Neutrophil (primary cell): Measurements from ENCODE around the gene FETUB.
"Not testable (repeated sequence)": the region's sequence is repeated elsewhere in the genome, so short reads cannot be mapped to it uniquely, and the experiment has no call there.

ENCODE experiments used
- H3K27ac ChIP-seq: fragments of 200-600 bp; sonication (generic); 2 replicates; pipeline ENCODE4 v1.5.1; 2016; ENCODE audit warnings: mild to moderate bottlenecking, moderate library complexity
- H3K27me3 ChIP-seq: fragments of 200-600 bp; sonication (generic); 2 replicates; pipeline ENCODE4 v1.6.0; 2016; ENCODE audit warnings: mild to moderate bottlenecking
- H3K36me3 ChIP-seq: fragments of 200-600 bp; sonication (generic); 2 replicates; pipeline ENCODE4 v1.5.1; 2017
- H3K4me1 ChIP-seq, 2 experiments: fragments of 200-600 bp in 1 of 2; sonication (generic) in 1 of 2; 1 replicate in 1 of 2; 2 replicates in 1 of 2; pipeline versions ENCODE4 v1.5.1 to v1.6.1; 2013 to 2016; ENCODE audit warnings: low read depth in 1 of 2, low read length in 1 of 2, mild to moderate bottlenecking in 1 of 2, moderate library complexity in 1 of 2; ENCODE audit not compliant: control insufficient read depth in 1 of 2, insufficient read depth in 1 of 2
- H3K4me3 ChIP-seq, 2 experiments: fragments of 200-600 bp in 1 of 2; sonication (generic) in 1 of 2; 1 replicate in 1 of 2; 2 replicates in 1 of 2; pipeline ENCODE4 v1.5.1; 2013 to 2016; ENCODE audit warnings: low read depth in 1 of 2, low read length in 1 of 2, mild to moderate bottlenecking in 1 of 2, moderate library complexity in 1 of 2
- H3K9me3 ChIP-seq: fragments of 200-600 bp; sonication (generic); 2 replicates; pipeline ENCODE4 v1.5.1; 2016
- CTCF ChIP-seq: fragments of 200-600 bp; sonication (generic); IDR thresholded peaks from 2 replicates; pipeline ENCODE4 v1.5.1; 2016; ENCODE audit warnings: antibody characterized with exemption

Gene FETUB

GRCh38 chr3:186626254-186626847 lies 13.8 kb upstream of the FETUB start:
- no peaks in the 10 kb centered on the region for H3K36me3 ChIP-seq
- no peak for TF ChIP-seq CTCF
- H3K4me3 ChIP-seq = no peak overlapping the region
- H3K27ac ChIP-seq = no peak overlapping the region
- H3K9me3 ChIP-seq = no peaks in the 10 kb centered on the region
- H3K4me1 ChIP-seq = no peaks in the 10 kb centered on the region
- H3K27me3 ChIP-seq = peaks cover 21% of the 10 kb centered on the region

- TF ChIP-seq CTCF = no peak
- Histone ChIP-seq H3K27ac (no peak overlapping the region), H3K27me3 (peaks cover 21% of the 10 kb centered on the region), H3K4me1 (no peaks in the 10 kb centered on the region), H3K9me3 (no peaks in the 10 kb centered on the region), H3K4me3 (no peak overlapping the region), H3K36me3 (no peaks in the 10 kb centered on the region)
Observed at GRCh38 chr3:186627852-186628414, 12.3 kb upstream of the FETUB start.

DNA sequence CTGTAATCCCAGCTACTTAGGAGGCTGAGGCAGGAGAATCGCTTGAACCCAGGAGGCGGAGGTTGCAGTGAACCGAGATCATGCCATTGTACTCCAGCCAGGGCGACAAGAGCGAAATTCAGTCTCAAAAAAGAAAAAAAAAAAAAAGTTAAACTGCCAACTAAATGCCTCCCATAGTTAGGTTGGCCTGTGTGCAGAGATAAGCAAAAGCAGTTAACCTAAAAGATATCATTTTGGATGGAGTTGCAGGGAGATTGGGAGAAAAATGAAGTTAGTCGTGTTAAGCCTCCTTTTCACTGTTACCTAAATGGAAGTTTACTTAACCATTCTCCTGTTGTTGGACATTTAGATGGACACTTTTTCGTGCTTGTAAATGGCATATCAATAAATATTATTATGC lies 11.4 kb upstream of the FETUB start:
- Histone ChIP-seq H3K4me3 (no peak overlapping the region), H3K27ac (no peak overlapping the region), H3K9me3 (no peaks in the 10 kb centered on the region), H3K4me1 (no peaks in the 10 kb centered on the region), H3K27me3 (peaks cover 21% of the 10 kb centered on the region), H3K36me3 (no peaks in the 10 kb centered on the region)
- TF ChIP-seq CTCF = no peak

DNA sequence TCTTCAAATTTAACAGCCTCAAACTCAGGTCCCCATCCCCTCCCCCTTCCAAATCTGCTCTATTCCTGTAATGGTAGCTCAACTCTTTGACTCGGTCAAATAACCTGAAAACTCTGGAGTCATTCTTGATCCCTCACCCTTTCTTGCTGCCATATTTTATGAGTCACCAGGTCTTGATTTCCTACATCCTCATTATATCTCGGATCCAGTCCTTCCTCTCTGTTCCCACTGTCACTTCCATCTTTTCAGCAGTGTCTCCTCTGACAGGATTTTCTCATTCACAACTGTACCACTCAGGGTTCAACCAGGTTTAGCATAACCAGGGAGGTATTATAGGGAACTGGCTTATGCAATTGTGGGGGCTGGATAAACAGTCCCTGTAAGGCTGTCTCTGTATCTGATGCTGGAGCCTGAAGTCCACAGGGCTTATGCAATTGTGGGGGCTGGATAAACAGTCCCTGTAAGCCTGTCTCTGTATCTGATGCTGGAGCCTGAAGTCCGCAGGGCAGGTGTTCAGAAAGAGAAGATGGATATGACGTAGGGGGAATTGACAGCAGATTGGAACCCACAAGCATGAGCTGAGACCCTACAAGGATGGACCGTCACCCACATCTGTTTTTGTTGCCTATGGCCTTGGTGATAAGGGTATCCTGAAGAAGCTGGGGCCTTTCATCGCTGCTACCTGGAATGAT lies 9.1 kb upstream of the FETUB start:
- H3K27me3 ChIP-seq = peaks cover 31% of the 10 kb centered on the region
- no peak overlapping the region for H3K27ac ChIP-seq
- H3K36me3 ChIP-seq = no peaks in the 10 kb centered on the region
- H3K4me1 ChIP-seq = no peaks in the 10 kb centered on the region
- H3K4me3 ChIP-seq = no peak overlapping the region
- no peaks in the 10 kb centered on the region for H3K9me3 ChIP-seq
- no peak for TF ChIP-seq CTCF

DNA sequence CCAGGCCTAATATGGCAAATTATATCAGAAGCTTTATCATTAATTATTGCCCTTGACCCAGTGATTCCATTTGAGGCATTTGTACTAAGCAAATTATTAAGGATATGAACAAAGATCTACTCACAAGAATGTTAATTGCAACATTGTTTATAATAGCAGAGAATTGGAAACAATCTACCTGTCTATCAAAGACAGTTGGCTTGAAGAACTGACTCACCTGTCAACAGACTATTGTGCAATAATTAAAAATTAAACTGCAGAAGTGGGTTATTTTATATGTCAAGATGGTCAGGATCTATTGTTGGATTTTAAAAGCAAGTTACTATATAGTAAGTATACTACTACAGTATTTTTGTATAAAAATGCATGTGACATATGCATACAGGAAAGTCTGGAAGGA lies 6.7 kb upstream of the FETUB start:
- Histone ChIP-seq H3K36me3 (no peaks in the 10 kb centered on the region), H3K4me1 (no peaks in the 10 kb centered on the region), H3K4me3 (no peak overlapping the region), H3K27ac (no peak overlapping the region), H3K9me3 (no peaks in the 10 kb centered on the region), H3K27me3 (peaks cover 26% of the 10 kb centered on the region)
- TF ChIP-seq CTCF = no peak

DNA sequence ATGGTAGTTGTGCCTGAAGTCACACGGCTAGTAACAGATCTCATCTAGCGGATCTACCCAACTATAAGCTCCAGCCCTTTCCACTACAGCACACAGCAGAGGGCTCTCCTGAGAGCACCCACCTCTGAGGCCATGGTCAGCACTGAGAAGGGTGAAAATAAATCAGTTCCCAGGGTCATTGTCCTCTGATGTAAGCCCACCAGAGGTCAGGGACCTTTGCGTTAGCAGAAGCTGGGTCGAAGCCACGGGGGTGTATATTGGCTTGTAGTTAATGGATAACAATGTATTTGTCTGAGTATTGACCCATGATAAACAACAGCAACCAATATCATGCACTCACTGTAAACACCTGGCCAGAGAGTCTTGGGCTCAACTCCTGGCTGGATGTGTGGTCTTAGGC lies 6.0 kb upstream of the FETUB start:
- H3K36me3 ChIP-seq, H3K4me3 ChIP-seq, H3K27ac ChIP-seq, H3K9me3 ChIP-seq, H3K4me1 ChIP-seq: not testable (repeated sequence)
- H3K27me3 ChIP-seq = peaks cover 26% of the 10 kb centered on the region
